Smooth muscle cell of trachea (primary cell): ENCODE measurements around the gene FAM136A. TPM values are rescaled to one million over a fixed set of nuclear protein-coding genes. Genes with fewer than 3 reads are reported as not detected.

Experiments used
- total RNA-seq: library from RNA; depleted of rRNA; stranded (reverse); fragments of >200 nt; gene quantifications from 2 replicates; pipeline ENCODE4 v1.2.1, GENCODE V29; 2014

FAM136A gene
- 19.2 and 25.7 TPM in 2 replicates for total RNA-seq

DNA sequence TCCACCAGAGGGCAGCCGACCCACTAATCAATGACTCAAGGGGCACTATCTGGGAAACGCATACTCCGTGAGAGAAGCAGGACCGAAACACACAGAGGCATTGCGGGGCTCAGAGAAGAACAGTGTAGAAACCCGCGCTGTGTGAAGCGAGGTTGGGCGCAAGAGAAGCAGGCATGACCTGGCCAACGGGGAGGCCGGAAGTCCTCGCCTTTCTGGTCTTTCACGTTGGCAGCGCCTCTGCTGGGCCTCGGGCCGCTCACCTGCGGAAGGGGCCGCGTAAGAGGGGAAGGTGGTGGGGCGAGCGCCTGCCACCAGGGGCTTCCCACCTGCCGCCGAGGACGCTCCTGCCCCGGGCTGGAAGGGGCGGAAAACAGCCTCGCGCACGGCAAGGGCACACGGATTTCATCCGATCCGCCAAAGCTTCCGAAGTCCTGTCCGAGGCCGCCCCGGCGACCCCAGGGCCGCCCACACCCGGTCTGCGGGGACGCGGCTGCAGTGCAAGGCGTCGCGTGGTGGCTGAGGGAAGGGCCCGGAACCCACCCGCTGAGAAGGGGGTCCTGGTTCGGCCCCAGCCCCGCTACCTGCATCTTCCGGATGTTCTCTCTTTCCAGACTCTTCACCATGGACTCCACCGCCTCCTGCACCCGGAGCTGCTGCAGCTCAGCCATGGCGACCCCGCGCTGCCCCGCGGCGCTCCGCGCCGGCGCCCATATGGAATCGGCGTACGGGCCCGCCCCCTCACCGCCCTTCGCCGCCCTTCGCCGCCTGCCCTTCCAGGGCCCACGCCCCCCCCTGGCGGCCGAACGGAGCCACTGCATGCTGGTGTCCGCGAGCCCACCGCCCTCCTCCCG, at the start of gene FAM136A:
Gene FAM136A, minus strand, starts transcription at position 724 of the 851 bp plus-strand sequence. Its CDS starts 56 bp downstream, at position 668.

GRCh38 chr2:70248181-70248847, 53.6 kb downstream of the FAM136A start, which contains the start of gene TIA1:
TSS of gene TIA1 (minus strand) at chr2:70248628. CDS start at chr2:70248430, 198 bp downstream.

Other genes with a start within 250 kb of the FAM136A start
- gene PCBP1, start 214.6 kb downstream of the FAM136A start, total RNA-seq, result 47.5 and 66.6 TPM in 2 replicates
- gene C2orf42, start 111.0 kb downstream of the FAM136A start, total RNA-seq, result 22.8 and 36.2 TPM in 2 replicates
- gene TIA1, start 53.4 kb downstream of the FAM136A start, total RNA-seq, result 81.7 and 111 TPM in 2 replicates
- gene PCYOX1, start 43.9 kb downstream of the FAM136A start, total RNA-seq, result 95.0 and 134 TPM in 2 replicates
- 67.6 and 326 TPM in 2 replicates for gene SNRPG, start 8.3 kb downstream of the FAM136A start, total RNA-seq